Neuronal stem cell (in vitro differentiated cells): ENCODE measurements around the gene NEUROD2.

ENCODE experiments used
- DNase-seq: peaks from one replicate; pipeline ENCODE4 v3.0.0-alpha.2; 2013; ENCODE audit warnings: low spot score
- H2AFZ ChIP-seq: one replicate; pipeline ENCODE4 v1.6.1; 2013; ENCODE audit warnings: mild to moderate bottlenecking, low read length, inconsistent platforms
- H2AK5ac ChIP-seq: 2 replicates; pipeline ENCODE4 v1.6.1; 2013; ENCODE audit warnings: low read depth, mild to moderate bottlenecking, inconsistent platforms, low read length, moderate library complexity, mixed read lengths
- H2BK120ac ChIP-seq: 2 replicates; pipeline ENCODE4 v1.6.1; 2013; ENCODE audit warnings: low read depth, mild to moderate bottlenecking, inconsistent platforms, low read length, moderate library complexity, mixed read lengths
- H2BK12ac ChIP-seq: one replicate; pipeline ENCODE4 v1.6.1; 2013; ENCODE audit warnings: low read length, inconsistent platforms
- H2BK15ac ChIP-seq: 2 replicates; pipeline ENCODE4 v1.6.1; 2013; ENCODE audit warnings: mild to moderate bottlenecking, low read length, inconsistent platforms, mixed read lengths
- H2BK5ac ChIP-seq: one replicate; pipeline ENCODE4 v1.6.1; 2013; ENCODE audit warnings: inconsistent platforms, mild to moderate bottlenecking, low read length, moderate library complexity
- H3K14ac ChIP-seq: one replicate; pipeline ENCODE4 v1.6.1; 2013; ENCODE audit warnings: low read length, inconsistent platforms
- H3K18ac ChIP-seq: 2 replicates; pipeline ENCODE4 v1.6.1; 2013; ENCODE audit warnings: low read length, inconsistent platforms
- H3K23ac ChIP-seq: 2 replicates; pipeline ENCODE4 v1.6.1; 2013; ENCODE audit warnings: low read depth, mild to moderate bottlenecking, mixed read lengths, low read length, inconsistent platforms; ENCODE audit not compliant: poor library complexity
- H3K27ac ChIP-seq: replicated peaks from 3 replicates; pipeline ENCODE4 v1.5.1; 2013; ENCODE audit warnings: low read length, inconsistent platforms
- H3K27me3 ChIP-seq, 3 experiments: 2 replicates each; pipeline ENCODE4 v1.6.1; 2013; ENCODE audit warnings: low read length in 3 of 3, mild to moderate bottlenecking in 2 of 3, inconsistent platforms in 1 of 3, low read depth in 1 of 3, mixed read lengths in 1 of 3, moderate library complexity in 1 of 3; ENCODE audit not compliant: control insufficient read depth in 3 of 3, insufficient read depth in 3 of 3
- H3K36me3 ChIP-seq, 2 donors: replicated peaks in 1 of 2; 2 replicates each; pipeline ENCODE4 v1.6.1; 2013; ENCODE audit warnings: low read length in 2 of 2; ENCODE audit not compliant: control insufficient read depth in 2 of 2, insufficient read depth in 2 of 2
- H3K4ac ChIP-seq: 2 replicates; pipeline ENCODE4 v1.6.1; 2013; ENCODE audit warnings: inconsistent platforms, mild to moderate bottlenecking, low read length, moderate library complexity
- H3K4me1 ChIP-seq, 2 donors: 1 replicate in 1 of 2; 2 replicates in 1 of 2; pipeline ENCODE4 v1.6.1; 2013; ENCODE audit warnings: low read length in 2 of 2, low read depth in 1 of 2; ENCODE audit not compliant: control insufficient read depth in 2 of 2, insufficient read depth in 1 of 2
- H3K4me2 ChIP-seq: one replicate; pipeline ENCODE4 v1.6.1; 2013; ENCODE audit warnings: mild to moderate bottlenecking, low read length, inconsistent platforms; ENCODE audit not compliant: insufficient read depth, poor library complexity, severe bottlenecking
- H3K4me3 ChIP-seq, 2 donors: 2 replicates each; pipeline ENCODE4 v1.5.1; 2013; ENCODE audit warnings: low read length in 2 of 2, mild to moderate bottlenecking in 2 of 2, inconsistent platforms in 1 of 2, moderate library complexity in 1 of 2
- H3K79me1 ChIP-seq: one replicate; pipeline ENCODE4 v1.6.1; 2013; ENCODE audit warnings: low read depth, mild to moderate bottlenecking, inconsistent platforms, low read length, moderate library complexity
- H3K9ac ChIP-seq: one replicate; pipeline ENCODE4 v1.6.1; 2013; ENCODE audit warnings: mild to moderate bottlenecking, low read depth, low read length, inconsistent platforms; ENCODE audit not compliant: poor library complexity
- H3K9me3 ChIP-seq, 2 donors: replicated peaks in 1 of 2; 2 replicates each; pipeline versions ENCODE3 to v1.6.1; 2013; ENCODE audit warnings: low read length in 2 of 2, mild to moderate bottlenecking in 2 of 2, inconsistent platforms in 1 of 2, low read depth in 1 of 2, mixed read lengths in 1 of 2, moderate library complexity in 1 of 2; ENCODE audit not compliant: control insufficient read depth in 2 of 2, insufficient read depth in 1 of 2
- H4K8ac ChIP-seq: one replicate; pipeline ENCODE4 v1.6.1; 2013; ENCODE audit warnings: low read depth, mild to moderate bottlenecking, inconsistent platforms, low read length, moderate library complexity
- H4K91ac ChIP-seq: one replicate; pipeline ENCODE4 v1.6.1; 2013; ENCODE audit warnings: low read length, low read depth, mild to moderate bottlenecking, inconsistent platforms; ENCODE audit not compliant: poor library complexity
- WGBS, 2 donors: extraction: QIAGEN DNeasy Blood & Tissue Kit; methylation state at CpG; one replicate each; pipeline ENCODE4 v1.1.7; 2013; ENCODE audit warnings: missing lambda C conversion rate in 2 of 2, mixed read lengths in 1 of 2; ENCODE audit not compliant: insufficient read length in 2 of 2, insufficient replicate concordance in 1 of 2; ENCODE audit errors: extremely low coverage in 2 of 2; 5-methylcytosine and 5-hydroxymethylcytosine counted together

NEUROD2 gene

GRCh38 chr17:39635614-39636176 is 28.0 kb upstream of the NEUROD2 start:
- peaks cover 6% of the 10 kb centered on the region for H3K79me1 ChIP-seq
- no peak overlapping the region for H3K23ac ChIP-seq
- H3K4me2 ChIP-seq: no peak overlapping the region
- H3K4ac ChIP-seq: no peak overlapping the region
- H3K14ac ChIP-seq: no peak overlapping the region
- DNase-seq: no peak
- H2BK120ac ChIP-seq: no peak overlapping the region
- H3K18ac ChIP-seq: no peak overlapping the region
- no CpG with 5 or more reads among the region's 8 CpGs for WGBS, 2 donors
- H3K4me3 ChIP-seq: no peak overlapping the region
- H3K9ac ChIP-seq: no peak overlapping the region
- no peaks in the 10 kb centered on the region for H3K9me3 ChIP-seq
- no peak overlapping the region for H2AK5ac ChIP-seq
- H2AFZ ChIP-seq: peak overlapping the region; percentile 1
- peaks cover 0 to 13% (median 0%) of the 10 kb centered on the region in 3 experiments for H3K27me3 ChIP-seq
- no peak overlapping the region for H4K91ac ChIP-seq
- no peak overlapping the region for H3K27ac ChIP-seq
- no peak overlapping the region for H2BK12ac ChIP-seq
- H4K8ac ChIP-seq: no peak overlapping the region
- H3K4me1 ChIP-seq: peaks cover 10 to 27% of the 10 kb centered on the region in 2 donors
- H2BK5ac ChIP-seq: no peak overlapping the region
- no peaks in the 10 kb centered on the region for H3K36me3 ChIP-seq
- peak overlapping the region; percentile 8 for H2BK15ac ChIP-seq

- H2BK15ac ChIP-seq: peak overlapping the region; percentile 1
- no peak overlapping the region for H3K27ac ChIP-seq
- peaks cover 0 to 24% (median 4%) of the 10 kb centered on the region in 3 experiments for H3K27me3 ChIP-seq
- no peaks in the 10 kb centered on the region for H3K79me1 ChIP-seq
- no peak for DNase-seq
- WGBS, 2 donors: no CpG with 5 or more reads among the region's 2 CpGs
- H3K36me3 ChIP-seq: no peaks in the 10 kb centered on the region
- H3K4me2 ChIP-seq: no peak overlapping the region
- H3K4me3 ChIP-seq: no peak overlapping the region
- no peak overlapping the region for H4K8ac ChIP-seq
- no peak overlapping the region for H3K4ac ChIP-seq
- H2BK120ac ChIP-seq: no peak overlapping the region
- no peak overlapping the region for H4K91ac ChIP-seq
- no peak overlapping the region for H3K9ac ChIP-seq
- no peak overlapping the region for H3K18ac ChIP-seq
- H2BK12ac ChIP-seq: no peak overlapping the region
- H2BK5ac ChIP-seq: peak overlapping the region; percentile 17
- no peak overlapping the region for H2AK5ac ChIP-seq
- peak overlapping the region; percentile 67 for H2AFZ ChIP-seq
- no peak overlapping the region for H3K23ac ChIP-seq
- H3K4me1 ChIP-seq: peaks cover 6 to 16% of the 10 kb centered on the region in 2 donors
- no peak overlapping the region for H3K14ac ChIP-seq
- H3K9me3 ChIP-seq: no peaks in the 10 kb centered on the region
Measured at GRCh38 chr17:39634384-39634871, 26.7 kb upstream of the NEUROD2 start.

GRCh38 chr17:39633570-39634183 is 26.0 kb upstream of the NEUROD2 start:
- H3K79me1 ChIP-seq: no peaks in the 10 kb centered on the region
- H3K4me3 ChIP-seq: no peak overlapping the region
- H3K23ac ChIP-seq: no peak overlapping the region
- H3K4me1 ChIP-seq: peaks cover 6 to 15% of the 10 kb centered on the region in 2 donors
- H2BK15ac ChIP-seq: peak overlapping the region; percentile 1
- no peak overlapping the region for H3K18ac ChIP-seq
- H2AK5ac ChIP-seq: no peak overlapping the region
- H3K36me3 ChIP-seq: no peaks in the 10 kb centered on the region
- no peak overlapping the region for H3K14ac ChIP-seq
- H3K4ac ChIP-seq: no peak overlapping the region
- DNase-seq: no peak
- no peak overlapping the region for H3K9ac ChIP-seq
- no peak overlapping the region for H4K91ac ChIP-seq
- no peak overlapping the region for H2BK12ac ChIP-seq
- H3K4me2 ChIP-seq: no peak overlapping the region
- peaks cover 0 to 32% (median 5%) of the 10 kb centered on the region in 3 experiments for H3K27me3 ChIP-seq
- no peak overlapping the region for H2BK120ac ChIP-seq
- no peak overlapping the region for H3K27ac ChIP-seq
- no peak overlapping the region for H2BK5ac ChIP-seq
- no peaks in the 10 kb centered on the region for H3K9me3 ChIP-seq
- WGBS, 2 donors: no CpG with 5 or more reads among the region's 8 CpGs
- no peak overlapping the region for H2AFZ ChIP-seq
- no peak overlapping the region for H4K8ac ChIP-seq

- Histone ChIP-seq H2AK5ac (peak overlapping the region; percentile 13), H4K91ac (no peak overlapping the region), H2BK15ac (peak overlapping the region; percentile 13), H2BK12ac (no peak overlapping the region), H3K14ac (no peak overlapping the region), H3K18ac (no peak overlapping the region), H3K9me3 (no peaks in the 10 kb centered on the region), H2AFZ (no peak overlapping the region), H3K4me2 (no peak overlapping the region), H3K4me1 (peaks cover 8 to 13% of the 10 kb centered on the region in 2 donors), H3K23ac (no peak overlapping the region), H3K79me1 (no peaks in the 10 kb centered on the region), H3K27ac (no peak overlapping the region), H2BK5ac (peak overlapping the region; percentile 4), H2BK120ac (no peak overlapping the region), H3K27me3 (peaks cover 2 to 45% (median 17%) of the 10 kb centered on the region in 3 experiments), H3K4ac (no peak overlapping the region), H3K9ac (no peak overlapping the region), H4K8ac (no peak overlapping the region), H3K4me3 (no peak overlapping the region), H3K36me3 (no peaks in the 10 kb centered on the region)
- WGBS, 2 donors: no CpG with 5 or more reads among the region's 13 CpGs
- no peak for DNase-seq
Measured at GRCh38 chr17:39632153-39632941, 24.6 kb upstream of the NEUROD2 start.
